Transverse colon (tissue), 4 donors: ENCODE data around the gene CPOX. TPM values are rescaled to one million over a fixed set of nuclear protein-coding genes. Genes with fewer than 3 reads are reported as not detected.

Experiments used
- DNase-seq: peaks from one replicate; pipeline ENCODE4 v3.0.0-alpha.2; 2019
- H3K27ac ChIP-seq, 4 donors: fragments of 200-600 bp; sonication (generic); 2 replicates each; pipeline ENCODE4 v1.5.1; 2016 to 2018; ENCODE audit warnings: inconsistent platforms in 4 of 4
- H3K27me3 ChIP-seq: fragments of 200-600 bp; sonication (generic); 2 replicates; pipeline ENCODE4 v1.5.1; 2017; ENCODE audit warnings: inconsistent platforms
- H3K36me3 ChIP-seq, 4 donors: fragments of 200-600 bp; sonication (generic); 2 replicates each; pipeline ENCODE4 v1.5.1; 2017 to 2019; ENCODE audit warnings: inconsistent platforms in 4 of 4
- H3K4me1 ChIP-seq, 4 donors: fragments of 200-600 bp; sonication (generic); 2 replicates each; pipeline ENCODE4 v1.5.1; 2017 to 2020; ENCODE audit warnings: inconsistent platforms in 4 of 4
- H3K4me3 ChIP-seq, 4 donors: fragments of 200-600 bp; sonication (generic); 1 replicate in 1 of 4; 2 replicates in 3 of 4; pipeline versions ENCODE4 v1.5.1 to v1.6.1; 2017 to 2019; ENCODE audit warnings: inconsistent platforms in 4 of 4
- H3K9me3 ChIP-seq, 2 donors: fragments of 200-600 bp; sonication (generic); 2 replicates each; pipeline ENCODE4 v1.5.1; 2017 to 2019; ENCODE audit warnings: inconsistent platforms in 2 of 2
- EP300 ChIP-seq: sonication (generic); formaldehyde crosslinking; IDR thresholded peaks from one replicate; pipeline ENCODE4 v1.6.1; 2017; ENCODE audit warnings: antibody characterized with exemption, low read depth
- POLR2A ChIP-seq: fragments of 450-650 bp; IDR thresholded peaks from one replicate; pipeline ENCODE4 v1.6.1; 2016; ENCODE audit warnings: antibody characterized with exemption, mild to moderate bottlenecking, moderate library complexity
- POLR2AphosphoS5 ChIP-seq, 3 donors: sonication (generic); formaldehyde crosslinking; IDR thresholded peaks; one replicate each; pipeline ENCODE4 v1.6.1; 2016; ENCODE audit warnings: antibody characterized with exemption in 3 of 3
- WGBS, 2 donors: methylation state at CpG; one replicate each; pipeline ENCODE4 v1.1.5; 2018; ENCODE audit warnings: low coverage in 1 of 2; 5-methylcytosine and 5-hydroxymethylcytosine counted together
- in situ Hi-C, 4 donors: fragments of 200-750 bp; cut with MboI; loops; one replicate each; pipeline versions ENCODE4 v1.15.0 to v1.15.1; 2017; ENCODE audit warnings: low sequenced_read_pairs in 3 of 4, low pct_ligation_motif_present in 1 of 4, low pct_unique_long_range_greater_than_20kb in 1 of 4
- intact Hi-C: fragments of 100-400 bp; cut with DNase I; formaldehyde crosslinking; loops from one replicate; pipeline ENCODE4 v1.15.1; 2023; ENCODE audit warnings: low total_unique reads
- total RNA-seq, 4 donors: library from RNA; depleted of rRNA; stranded (reverse); fragments of >200 nt; gene quantifications; one replicate each; pipeline ENCODE4 v1.1.0, GENCODE V29; 2016
- TF ChIP-seq, protein P1 (sequence below), 5 experiments: fragments of 200-600 bp in 3 of 5; fragments of 450-650 bp in 2 of 5; sonication (generic) in 3 of 5; IDR thresholded peaks; 1 replicate in 2 of 5; 2 replicates in 3 of 5; pipeline ENCODE4 v1.5.1; 2016 to 2017; ENCODE audit warnings: antibody characterized with exemption in 5 of 5, inconsistent platforms in 3 of 5, mild to moderate bottlenecking in 2 of 5, moderate library complexity in 1 of 5

CPOX gene
- total RNA-seq, 4 donors from 2014 or later = 17.9 to 30.7 (median 26.3) TPM

DNA sequence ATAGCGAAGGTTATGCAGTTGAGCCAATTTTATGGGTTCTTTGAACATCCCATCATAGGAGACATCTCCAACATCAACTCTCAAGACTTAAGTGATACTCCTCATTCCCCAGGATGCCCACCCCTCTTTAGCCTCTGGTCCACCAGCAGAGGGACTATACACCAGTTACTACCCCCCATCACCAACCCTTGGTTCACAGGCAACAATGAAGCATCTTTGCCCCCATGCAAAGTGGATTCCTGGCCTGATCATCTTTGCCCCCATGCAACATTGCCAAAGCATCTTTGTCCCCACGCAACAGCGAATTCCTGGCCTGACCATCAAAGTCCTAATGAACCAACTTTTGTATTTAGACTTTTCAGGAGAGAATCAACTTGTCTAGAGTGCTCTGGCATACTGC lies 42.6 kb downstream of the CPOX start:
- intact Hi-C loops (no loop called here), in situ Hi-C loops (no loop called here)
- Histone ChIP-seq H3K36me3 (no peaks in the 10 kb centered on the region), H3K9me3 (no peaks in the 10 kb centered on the region), H3K4me3 (no peak overlapping the region), H3K27ac (peak overlapping the region in 1 of 4 donors; percentile 62), H3K27me3 (no peaks in the 10 kb centered on the region), H3K4me1 (peaks cover 0 to 7% (median 0%) of the 10 kb centered on the region in 4 donors)
- DNase-seq = no peak
- WGBS, 2 donors = 93 to 96% methylated on average over 3 of the region's 3 CpGs
- TF ChIP-seq POLR2AphosphoS5 (IDR thresholded peaks at IDR 0.05) (no peak), POLR2A (no peak), EP300 (no peak)
- TF ChIP-seq, protein P1, sequence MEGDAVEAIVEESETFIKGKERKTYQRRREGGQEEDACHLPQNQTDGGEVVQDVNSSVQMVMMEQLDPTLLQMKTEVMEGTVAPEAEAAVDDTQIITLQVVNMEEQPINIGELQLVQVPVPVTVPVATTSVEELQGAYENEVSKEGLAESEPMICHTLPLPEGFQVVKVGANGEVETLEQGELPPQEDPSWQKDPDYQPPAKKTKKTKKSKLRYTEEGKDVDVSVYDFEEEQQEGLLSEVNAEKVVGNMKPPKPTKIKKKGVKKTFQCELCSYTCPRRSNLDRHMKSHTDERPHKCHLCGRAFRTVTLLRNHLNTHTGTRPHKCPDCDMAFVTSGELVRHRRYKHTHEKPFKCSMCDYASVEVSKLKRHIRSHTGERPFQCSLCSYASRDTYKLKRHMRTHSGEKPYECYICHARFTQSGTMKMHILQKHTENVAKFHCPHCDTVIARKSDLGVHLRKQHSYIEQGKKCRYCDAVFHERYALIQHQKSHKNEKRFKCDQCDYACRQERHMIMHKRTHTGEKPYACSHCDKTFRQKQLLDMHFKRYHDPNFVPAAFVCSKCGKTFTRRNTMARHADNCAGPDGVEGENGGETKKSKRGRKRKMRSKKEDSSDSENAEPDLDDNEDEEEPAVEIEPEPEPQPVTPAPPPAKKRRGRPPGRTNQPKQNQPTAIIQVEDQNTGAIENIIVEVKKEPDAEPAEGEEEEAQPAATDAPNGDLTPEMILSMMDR (IDR thresholded peaks at IDR 0.05) = no peak

DNA sequence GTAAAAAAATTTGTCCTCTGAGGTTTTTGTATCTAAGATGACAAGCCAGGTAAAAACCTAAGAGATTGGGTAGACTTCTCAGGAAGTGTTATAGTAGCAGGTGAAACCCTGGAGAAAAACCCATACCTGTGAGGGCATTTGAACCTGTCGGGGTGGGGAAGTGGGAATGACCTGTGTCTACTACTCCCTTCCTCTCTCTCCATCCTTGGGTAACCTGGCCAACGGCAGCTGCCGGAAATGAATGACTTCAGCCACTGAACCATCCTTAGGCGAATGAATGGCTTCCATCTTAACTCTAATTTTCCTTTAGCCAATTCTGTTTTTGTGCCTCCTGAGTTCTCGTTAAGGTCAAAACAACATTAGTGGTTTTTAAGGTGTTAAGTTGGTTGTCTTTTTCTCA lies 44.9 kb downstream of the CPOX start:
- Histone ChIP-seq H3K9me3 (no peaks in the 10 kb centered on the region), H3K4me3 (no peak overlapping the region), H3K27me3 (no peaks in the 10 kb centered on the region), H3K4me1 (peaks cover 0 to 7% (median 0%) of the 10 kb centered on the region in 4 donors), H3K27ac (no peak overlapping the region), H3K36me3 (no peaks in the 10 kb centered on the region)
- TF ChIP-seq, protein P1 (IDR thresholded peaks at IDR 0.05) = no peak
- no peak for TF ChIP-seq POLR2AphosphoS5 (IDR thresholded peaks at IDR 0.05)
- 77 to 85% methylated on average over 4 to 5 of the region's 5 CpGs for WGBS, 2 donors
- in situ Hi-C loops (no loop called here), intact Hi-C loops (no loop called here)
- DNase-seq = no peak

DNA sequence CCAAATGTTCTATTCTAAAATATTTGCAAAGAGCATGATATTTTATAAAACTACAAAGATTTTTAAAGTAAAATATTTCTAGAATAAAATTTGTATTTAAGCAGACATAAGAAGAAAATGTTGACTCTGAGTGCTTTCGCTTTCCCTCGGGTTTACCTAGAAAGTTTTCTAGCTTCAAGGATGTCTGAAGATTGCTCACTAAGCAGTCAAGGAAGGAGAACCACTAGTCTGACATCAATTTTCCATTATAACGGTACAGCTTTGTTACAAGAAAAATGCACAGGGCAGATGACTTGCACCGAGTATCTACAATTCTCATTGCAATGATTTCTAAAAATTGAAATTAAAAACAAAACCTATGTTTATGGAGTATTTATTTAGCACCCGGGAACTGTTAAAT lies 47.5 kb downstream of the CPOX start:
- Histone ChIP-seq H3K27ac (no peak overlapping the region), H3K9me3 (no peaks in the 10 kb centered on the region), H3K27me3 (no peaks in the 10 kb centered on the region), H3K4me3 (no peak overlapping the region), H3K4me1 (no peaks in the 10 kb centered on the region), H3K36me3 (no peaks in the 10 kb centered on the region)
- no peak for DNase-seq
- in situ Hi-C loops = no loop called here
- intact Hi-C loops = no loop called here
- 52 to 55% methylated on average over 5 of the region's 5 CpGs for WGBS, 2 donors
- TF ChIP-seq POLR2A = no peak
- TF ChIP-seq, protein P1 (IDR thresholded peaks at IDR 0.05) = no peak
- no peak for TF ChIP-seq POLR2AphosphoS5 (IDR thresholded peaks at IDR 0.05)
- no peak for TF ChIP-seq EP300

DNA sequence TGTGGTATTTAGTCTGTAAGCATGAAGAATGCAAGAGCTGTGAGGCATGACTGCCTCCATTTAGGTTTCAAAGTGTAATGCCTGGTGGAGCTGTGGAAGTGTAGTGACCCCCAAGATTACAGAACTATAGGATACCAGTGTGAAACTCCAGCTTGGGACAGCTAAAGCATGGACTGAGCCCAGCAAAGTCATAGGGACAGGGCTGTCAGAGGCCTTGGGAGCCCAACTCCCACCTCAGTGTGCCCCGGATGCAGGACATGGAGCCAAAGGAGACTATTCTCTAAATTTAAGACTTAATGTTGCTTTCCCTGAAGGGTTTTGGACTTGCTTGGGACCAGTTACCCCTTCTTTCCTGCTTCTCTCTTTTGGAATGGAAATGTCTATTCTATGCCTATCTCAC lies 50.8 kb downstream of the CPOX start:
- in situ Hi-C loops = no loop called here

DNA sequence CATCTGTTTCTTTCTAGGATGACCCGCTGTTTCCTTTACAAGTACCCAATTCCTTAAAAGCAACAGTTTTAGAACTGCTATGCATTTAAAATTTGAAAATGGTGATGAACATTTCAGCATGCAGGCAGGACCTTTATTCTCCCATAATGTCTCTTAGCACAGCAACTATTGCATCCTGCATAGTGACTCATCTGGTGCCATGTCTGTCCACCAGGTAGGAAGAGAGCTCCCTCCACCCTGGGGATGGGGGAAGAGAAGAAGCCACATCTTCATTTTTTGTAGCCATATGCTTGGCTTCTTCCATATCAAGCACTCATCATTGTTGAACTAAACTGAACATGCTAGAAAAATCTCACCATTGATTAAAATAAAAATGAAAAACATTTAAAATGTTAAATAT lies 51.7 kb downstream of the CPOX start:
- WGBS, 2 donors = 100% methylated on average over 1 of the region's 1 CpG
- H3K9me3 ChIP-seq = no peaks in the 10 kb centered on the region
- no peak overlapping the region for H3K27ac ChIP-seq
- no peaks in the 10 kb centered on the region for H3K27me3 ChIP-seq
- in situ Hi-C loops (no loop called here), intact Hi-C loops (no loop called here)
- no peak for DNase-seq
- TF ChIP-seq, protein P1 (IDR thresholded peaks at IDR 0.05) = no peak
- TF ChIP-seq EP300 = no peak
- TF ChIP-seq POLR2A = no peak
- no peak for TF ChIP-seq POLR2AphosphoS5 (IDR thresholded peaks at IDR 0.05)
- no peak overlapping the region for H3K4me3 ChIP-seq
- no peaks in the 10 kb centered on the region for H3K4me1 ChIP-seq
- H3K36me3 ChIP-seq = no peaks in the 10 kb centered on the region

More for the DNA sequence above, 50.8 kb downstream of the CPOX start:
- DNase-seq = no peak
- Histone ChIP-seq H3K9me3 (no peaks in the 10 kb centered on the region), H3K4me1 (no peaks in the 10 kb centered on the region), H3K36me3 (no peaks in the 10 kb centered on the region), H3K27ac (peak overlapping the region in 1 of 4 donors; percentile 4), H3K4me3 (no peak overlapping the region), H3K27me3 (no peaks in the 10 kb centered on the region)
- TF ChIP-seq EP300 (no peak), POLR2AphosphoS5 (IDR thresholded peaks at IDR 0.05) (no peak)
- intact Hi-C loops = no loop called here
- 88 to 100% methylated on average over 1 of the region's 1 CpG for WGBS, 2 donors
